ENCODE data around the gene CLRN3. TPM values are rescaled to one million over a fixed set of nuclear protein-coding genes. Genes with fewer than 3 reads are reported as not detected.

Gene CLRN3
- total RNA-seq, 2 experiments from 2014 or later = not detected

- TF ChIP-seq CTCF (IDR thresholded peaks at IDR 0.05) = no peak
- intact Hi-C loops (cut with micrococcal nuclease) = no loop called here
- peaks cover 5% of the 10 kb centered on the region for H3K9me3 Mint-ChIP-seq
- H3K4me3 Mint-ChIP-seq = no peak overlapping the region
- no peaks in the 10 kb centered on the region for H3K4me1 Mint-ChIP-seq (ENCODE audit: low read depth)
- ChIA-PET POLR2A (no interaction called here), CTCF (interaction anchor here (1.2 kb wide), 1 partner anchor 20 kb away, joined by 4 read pairs; no protein-coding TSS in a partner anchor)
- peaks cover 12% of the 10 kb centered on the region for H3K27me3 Mint-ChIP-seq
- no peak overlapping the region for H3K27ac Mint-ChIP-seq
- DNase-seq (no peak), ATAC-seq (no peak)
- no peaks in the 10 kb centered on the region for H3K36me3 Mint-ChIP-seq (ENCODE audit: low read depth)
Observed at GRCh38 chr10:127873901-127874470, 18.8 kb downstream of the CLRN3 start.

DNA sequence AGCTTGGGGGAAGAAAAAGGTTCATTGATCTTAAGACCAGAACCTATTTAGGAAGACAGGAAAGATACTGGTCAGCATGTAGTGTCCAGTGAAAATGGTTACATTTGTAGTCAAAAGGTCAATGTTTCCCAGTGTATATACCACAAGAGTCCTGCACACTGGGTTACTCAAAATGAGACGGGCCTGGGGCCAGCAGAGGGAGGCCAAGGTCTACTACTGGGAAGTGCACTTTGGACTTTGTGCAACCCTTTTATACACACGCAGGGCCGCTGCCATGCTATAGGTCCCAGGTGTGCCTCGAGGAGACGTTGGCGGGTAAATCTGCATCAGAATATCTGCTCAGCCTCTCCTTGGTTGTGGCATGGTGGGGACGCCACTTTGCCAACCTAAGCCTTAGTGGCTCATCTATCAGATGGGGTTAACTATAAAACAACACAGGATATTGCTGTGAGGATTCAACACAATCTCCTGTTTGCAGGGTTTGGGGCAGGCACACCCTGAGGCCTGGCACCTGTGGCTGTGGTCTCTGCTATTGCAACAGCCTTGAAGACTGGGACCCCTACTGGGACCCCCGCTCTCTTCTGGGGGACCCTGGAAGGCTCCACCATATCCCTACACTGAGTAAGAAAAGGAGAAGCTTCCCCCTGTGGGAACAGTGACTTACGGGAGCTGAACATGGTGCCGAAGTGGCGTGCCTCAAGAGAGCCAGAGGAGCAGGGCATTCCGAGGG is 19.7 kb downstream of the CLRN3 start:
- H3K36me3 Mint-ChIP-seq (ENCODE audit: low read depth) = no peaks in the 10 kb centered on the region
- CTCF ChIA-PET = interaction anchor here (1.2 kb wide), 1 partner anchor 138 kb away, joined by 4 read pairs; no protein-coding TSS in a partner anchor
- ATAC-seq (no peak), DNase-seq (no peak)
- no peaks in the 10 kb centered on the region for H3K4me1 Mint-ChIP-seq (ENCODE audit: low read depth)
- H3K27ac Mint-ChIP-seq = no peak overlapping the region
- H3K4me3 Mint-ChIP-seq = no peak overlapping the region
- POLR2A ChIA-PET = no interaction called here
- no peak for TF ChIP-seq CTCF (IDR thresholded peaks at IDR 0.05)
- H3K27me3 Mint-ChIP-seq = peaks cover 14% of the 10 kb centered on the region
- peaks cover 5% of the 10 kb centered on the region for H3K9me3 Mint-ChIP-seq
- intact Hi-C loops (cut with micrococcal nuclease) = no loop called here

GRCh38 chr10:127872011-127872761 is 20.6 kb downstream of the CLRN3 start:
- H3K36me3 Mint-ChIP-seq (ENCODE audit: low read depth) = no peaks in the 10 kb centered on the region
- H3K9me3 Mint-ChIP-seq = peaks cover 5% of the 10 kb centered on the region
- no peak overlapping the region for H3K4me3 Mint-ChIP-seq
- no peak for ATAC-seq
- POLR2A ChIA-PET = no interaction called here
- CTCF ChIA-PET = interaction anchor here (1.2 kb wide), 1 partner anchor 139 kb away, joined by 4 read pairs; no protein-coding TSS in a partner anchor
- intact Hi-C loops (cut with micrococcal nuclease) = no loop called here
- H3K27ac Mint-ChIP-seq = no peak overlapping the region
- DNase-seq = no peak
- no peaks in the 10 kb centered on the region for H3K4me1 Mint-ChIP-seq (ENCODE audit: low read depth)
- H3K27me3 Mint-ChIP-seq = peaks cover 17% of the 10 kb centered on the region
- no peak for TF ChIP-seq CTCF (IDR thresholded peaks at IDR 0.05)

GRCh38 chr10:127871631-127872010 is 21.1 kb downstream of the CLRN3 start:
- no peak overlapping the region for H3K27ac Mint-ChIP-seq
- ATAC-seq (no peak), DNase-seq (no peak)
- POLR2A ChIA-PET = no interaction called here
- H3K4me3 Mint-ChIP-seq = no peak overlapping the region
- H3K27me3 Mint-ChIP-seq = peaks cover 17% of the 10 kb centered on the region
- CTCF ChIA-PET = interaction anchor here (1.2 kb wide), 1 partner anchor 139 kb away, joined by 4 read pairs; no protein-coding TSS in a partner anchor
- no peak for TF ChIP-seq CTCF (IDR thresholded peaks at IDR 0.05)
- intact Hi-C loops (cut with micrococcal nuclease) = no loop called here
- H3K36me3 Mint-ChIP-seq (ENCODE audit: low read depth) = no peaks in the 10 kb centered on the region
- H3K4me1 Mint-ChIP-seq (ENCODE audit: low read depth) = no peaks in the 10 kb centered on the region
- peaks cover 5% of the 10 kb centered on the region for H3K9me3 Mint-ChIP-seq

All from activated CD8-positive, alpha-beta T cell treated with anti-CD3 and anti-CD28 coated beads for 36 hours (primary cell).